GM12864 (cell line): ENCODE data around the gene GRWD1.

ENCODE experiments used
- DNase-seq: peaks from one replicate; pipeline ENCODE4 v3.0.0-alpha.2; 2011; ENCODE audit warnings: low read depth
- H3K4me3 ChIP-seq: 2 replicates; pipeline ENCODE4 v1.5.1; 2011; ENCODE audit warnings: mild to moderate bottlenecking, low read depth, low read length, control low read depth
- CTCF ChIP-seq: IDR thresholded peaks from 2 replicates; pipeline ENCODE4 v1.5.1; 2011; ENCODE audit warnings: low read depth, mild to moderate bottlenecking, moderate library complexity, low read length, control low read depth, inconsistent platforms; ENCODE audit errors: missing control alignments

Gene GRWD1

GRCh38 chr19:48478339-48479256 lies 32.8 kb downstream of the GRWD1 start:
- H3K4me3 ChIP-seq = no peak overlapping the region
- TF ChIP-seq CTCF = no peak
- no peak for DNase-seq

GRCh38 chr19:48479686-48480085 lies 33.9 kb downstream of the GRWD1 start:
- TF ChIP-seq CTCF = no peak

GRCh38 chr19:48480183-48480557 lies 34.4 kb downstream of the GRWD1 start:
- TF ChIP-seq CTCF = no peak
- DNase-seq = no peak
- H3K4me3 ChIP-seq = no peak overlapping the region

More at GRCh38 chr19:48479686-48480085, 33.9 kb downstream of the GRWD1 start:
- no peak overlapping the region for H3K4me3 ChIP-seq
- no peak for DNase-seq

GRCh38 chr19:48480558-48481500 lies 35.0 kb downstream of the GRWD1 start:
- H3K4me3 ChIP-seq = no peak overlapping the region
- DNase-seq = no peak
- TF ChIP-seq CTCF = no peak

GRCh38 chr19:48481846-48482639 lies 36.3 kb downstream of the GRWD1 start:
- no peak for TF ChIP-seq CTCF
- no peak for DNase-seq
- H3K4me3 ChIP-seq = no peak overlapping the region

GRCh38 chr19:48483301-48483700 lies 37.5 kb downstream of the GRWD1 start:
- TF ChIP-seq CTCF = no peak
- no peak for DNase-seq
- no peak overlapping the region for H3K4me3 ChIP-seq
